CD4-positive, alpha-beta T cell treated with Interleukin-15 for 1 hour (primary cell): ENCODE results near the gene ARL2BP.

ENCODE experiments used
- DNase-seq: peaks from one replicate; pipeline ENCODE4 v3.0.0-alpha.2; 2020

Gene ARL2BP

DNA sequence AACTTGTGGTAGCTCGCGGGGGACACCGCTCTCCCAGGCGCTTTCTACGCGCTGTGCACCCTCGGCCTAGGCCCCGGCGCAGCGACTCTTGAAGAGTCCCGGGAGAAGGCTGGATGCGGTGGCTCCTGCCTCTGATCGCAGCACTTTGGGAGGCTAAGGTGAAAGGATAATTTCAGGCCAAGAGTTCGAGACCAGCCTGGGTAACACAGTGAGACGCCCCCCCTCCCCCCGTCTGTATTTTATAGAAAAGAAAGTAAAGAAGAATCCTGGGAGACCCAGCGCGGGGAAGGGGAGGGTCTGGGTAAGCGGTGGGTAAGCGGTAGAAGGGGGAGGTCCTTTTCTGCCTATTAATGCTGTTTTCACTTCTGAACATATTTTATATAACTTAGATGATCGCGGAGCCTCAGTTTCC is 39.9 kb downstream of the ARL2BP start:
- DNase-seq: no peak

DNA sequence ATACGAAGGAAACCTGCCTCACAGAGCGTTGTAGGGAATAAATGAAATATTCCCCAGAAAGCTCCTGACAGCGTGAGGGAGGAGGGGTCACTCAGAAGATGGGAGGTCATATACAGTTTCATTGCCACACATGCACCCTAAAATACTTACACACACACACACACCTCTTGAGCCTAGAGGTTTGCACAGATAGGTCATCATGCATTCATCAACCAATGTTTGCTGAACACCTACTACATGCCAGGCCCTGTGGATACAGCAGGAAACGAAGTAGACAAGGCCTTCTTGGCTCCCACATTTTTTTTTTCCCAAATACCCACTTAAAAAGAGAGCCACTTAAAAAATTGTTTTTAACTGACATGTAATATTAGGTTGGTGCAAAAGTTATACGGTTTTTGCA is 40.3 kb downstream of the ARL2BP start:
- no peak for DNase-seq

DNA sequence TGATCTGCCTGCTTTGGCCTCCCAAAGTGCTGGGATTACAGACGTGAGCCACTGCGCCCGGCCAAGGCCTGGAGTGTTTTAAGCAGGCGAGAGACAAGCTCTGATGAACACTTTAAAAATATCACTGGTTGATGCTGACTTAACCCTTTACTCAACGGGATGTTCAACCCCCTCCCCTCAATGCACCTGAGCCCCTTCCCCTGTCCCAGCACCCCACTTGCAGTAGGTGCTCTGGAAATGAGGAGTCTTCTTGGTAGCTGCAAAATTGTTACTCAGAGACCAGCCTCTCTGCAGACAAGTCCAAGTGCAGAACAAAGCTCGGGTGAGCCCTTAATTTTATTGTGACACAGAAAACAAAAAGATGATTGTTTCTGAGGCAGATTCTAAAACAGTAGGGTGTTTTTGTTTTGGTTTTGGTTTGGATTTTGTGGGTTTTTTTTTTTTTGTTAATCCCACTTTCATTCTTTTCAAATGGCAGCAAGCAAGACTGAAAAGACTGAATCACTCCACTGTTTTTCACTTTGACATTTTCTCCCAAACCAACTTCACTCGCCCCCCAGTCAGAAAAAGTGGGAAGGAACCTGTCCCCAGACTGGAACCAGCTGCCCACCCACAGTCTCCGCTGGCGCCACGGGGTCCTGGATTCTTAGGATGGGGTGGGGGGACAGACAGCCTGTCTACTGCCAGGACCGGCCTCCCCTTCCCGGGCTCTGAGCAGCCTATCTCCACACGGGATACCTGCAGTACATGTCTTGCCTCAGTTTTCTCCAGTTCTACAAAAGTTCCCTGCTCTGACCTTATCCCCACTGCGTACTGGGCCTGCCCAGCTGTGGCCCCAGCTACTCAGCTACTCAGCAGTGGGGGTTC is 44.6 kb downstream of the ARL2BP start:
- DNase-seq: no peak

DNA sequence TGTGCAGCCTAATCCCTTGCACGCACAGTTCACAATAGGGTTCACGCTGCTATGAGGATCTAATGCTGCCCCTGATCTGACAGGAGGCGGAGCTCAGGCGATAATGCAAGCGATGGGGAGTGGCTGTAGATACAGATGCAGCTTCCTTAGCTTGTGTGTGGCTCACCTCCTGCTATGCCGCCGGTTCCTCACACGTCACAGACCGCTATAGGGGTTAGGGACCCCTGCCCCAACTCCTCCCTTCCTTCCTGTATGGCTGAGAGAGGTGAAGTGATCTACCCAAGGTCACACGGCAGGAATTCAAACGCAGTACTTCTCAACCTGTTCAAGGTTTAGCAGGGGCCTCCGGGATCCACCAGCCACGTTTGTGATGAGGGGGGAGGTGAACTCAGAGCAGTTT is 52.8 kb downstream of the ARL2BP start:
- DNase-seq: peak; percentile 72

DNA sequence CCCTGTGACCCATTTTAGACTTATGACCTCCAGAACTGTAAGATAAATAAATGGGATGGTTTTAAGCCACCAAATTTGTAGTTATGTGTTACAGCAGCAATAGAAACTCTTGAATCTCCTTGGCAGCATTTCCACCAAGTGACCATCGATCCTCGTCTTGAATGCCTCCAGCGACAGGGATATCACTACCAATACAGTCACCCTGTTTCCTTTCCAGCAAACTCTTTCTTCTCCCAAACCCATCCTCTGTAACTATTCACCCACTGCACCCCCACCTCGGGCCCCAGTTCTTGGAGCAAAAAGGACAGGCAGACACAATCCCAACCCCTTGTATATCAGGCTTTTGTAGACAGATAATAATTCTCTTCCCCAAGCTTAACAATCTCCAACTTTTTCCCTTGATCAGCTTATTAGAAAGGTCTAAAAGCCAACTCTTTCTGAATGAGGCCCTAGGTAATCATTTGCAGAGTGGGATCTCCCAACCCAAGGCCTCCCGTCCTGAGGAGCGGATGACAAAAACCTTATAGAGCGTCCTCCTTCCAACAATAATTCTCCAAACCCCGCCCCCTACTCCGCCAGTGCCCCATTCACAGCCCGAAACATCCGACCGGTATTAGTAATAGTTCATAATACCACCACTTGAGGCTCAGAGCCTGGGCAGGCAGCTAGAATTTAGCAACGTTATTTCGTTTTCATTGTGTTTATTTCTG is 54.1 kb downstream of the ARL2BP start:
- no peak for DNase-seq

DNA sequence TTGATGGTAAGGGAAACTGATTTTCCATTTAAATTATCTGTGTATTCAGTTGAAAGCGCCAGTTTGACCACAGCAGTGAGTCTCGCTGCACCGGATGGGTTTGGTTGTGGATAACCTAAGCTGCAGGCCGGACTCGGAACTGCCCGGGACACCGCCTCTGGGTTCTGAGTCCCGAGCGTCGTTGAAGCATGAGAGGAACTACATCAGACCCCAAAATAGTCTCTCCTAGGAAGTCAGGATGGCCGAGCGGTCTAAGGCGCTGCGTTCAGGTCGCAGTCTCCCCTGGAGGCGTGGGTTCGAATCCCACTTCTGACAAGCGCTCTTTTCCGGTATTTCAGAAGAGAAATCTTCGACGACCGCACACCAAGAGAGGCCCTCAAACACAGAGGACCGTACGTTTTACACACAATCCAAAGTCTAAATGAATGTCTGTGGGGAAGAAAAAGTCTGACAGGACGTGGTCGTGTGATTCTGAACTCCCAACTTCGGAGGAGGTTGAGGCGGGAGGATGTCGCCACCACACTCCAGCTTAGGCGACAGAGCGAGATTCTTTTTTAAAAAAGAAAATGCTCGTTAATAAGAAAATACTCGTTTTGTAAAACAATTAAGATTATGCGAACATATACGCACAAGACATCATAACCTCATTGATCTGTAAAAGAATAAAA is 54.8 kb downstream of the ARL2BP start:
- peak; percentile 91 for DNase-seq

DNA sequence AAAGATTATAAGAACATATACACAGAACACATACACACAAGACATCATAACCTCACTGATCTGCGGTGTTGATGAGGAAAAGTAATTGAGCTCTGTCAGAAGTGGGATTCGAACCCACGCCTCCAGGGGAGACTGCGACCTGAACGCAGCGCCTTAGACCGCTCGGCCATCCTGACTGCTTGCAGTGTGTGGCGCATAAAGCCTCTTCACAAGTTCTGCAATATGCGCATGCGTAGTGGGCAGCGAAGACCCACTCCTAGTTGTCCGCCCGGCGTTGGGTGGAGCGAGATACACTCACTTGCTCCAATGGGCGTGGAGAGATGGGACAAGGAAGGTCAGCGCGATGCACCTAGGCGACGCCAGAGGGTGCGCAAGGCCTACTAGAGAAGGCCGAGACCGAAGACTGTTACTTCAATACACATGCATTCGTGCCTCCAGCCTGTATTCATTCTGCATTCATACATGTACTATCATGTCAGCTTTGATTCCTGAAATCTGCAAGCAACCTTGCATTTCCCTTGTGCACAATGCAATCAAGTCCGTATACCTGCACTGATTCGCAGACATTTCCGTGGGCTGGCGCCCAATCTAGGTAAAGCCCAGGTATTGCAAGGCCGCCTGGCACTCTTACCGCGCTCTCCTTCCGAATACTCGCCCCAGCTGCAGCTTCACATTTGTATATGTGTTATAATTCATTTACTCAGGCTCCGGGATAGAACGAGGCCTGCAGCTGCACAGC is 55.5 kb downstream of the ARL2BP start:
- DNase-seq: peak; percentile 99

DNA sequence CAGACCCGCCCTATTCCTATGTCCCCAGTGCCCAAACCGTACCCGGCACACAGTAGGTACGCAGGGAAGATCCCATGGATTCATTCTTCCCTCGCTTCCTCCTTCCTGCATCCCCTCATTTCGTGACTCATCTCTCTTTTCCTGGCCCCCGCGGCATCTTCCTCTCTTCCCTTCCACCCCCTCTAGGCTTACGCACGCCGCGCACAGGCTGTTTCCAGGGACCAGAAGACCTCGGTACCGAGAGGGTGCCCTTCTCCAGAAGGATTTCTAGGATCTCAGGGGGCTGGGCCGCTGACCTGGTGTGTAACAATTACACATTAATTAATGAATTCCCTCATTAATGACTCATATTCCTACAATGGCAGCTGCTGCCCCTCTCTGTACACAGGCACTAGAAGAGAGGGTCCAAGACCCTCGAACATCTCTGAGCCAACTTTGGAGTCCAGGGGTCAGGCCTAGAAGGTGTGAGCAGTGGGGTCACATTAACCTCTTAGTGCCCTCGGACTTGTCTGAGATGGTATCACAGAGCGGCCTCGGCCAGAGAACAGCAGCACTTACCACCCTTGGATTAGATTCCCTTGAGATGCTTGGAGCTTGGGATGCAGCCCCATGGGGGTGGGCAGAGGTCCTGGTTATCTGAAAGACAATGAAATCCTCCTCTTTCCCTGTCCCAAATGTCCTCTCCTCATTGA is 56.2 kb downstream of the ARL2BP start:
- DNase-seq: no peak
